Heart left ventricle (tissue), 13 donors: Measurements from ENCODE around the gene TXNRD2.

Experiments used
- POLR2A ChIP-seq, 2 donors: fragments of 450-650 bp; IDR thresholded peaks; one replicate each; pipeline ENCODE4 v1.6.1; 2017; ENCODE audit warnings: antibody characterized with exemption in 2 of 2, mild to moderate bottlenecking in 2 of 2, moderate library complexity in 2 of 2
- TF ChIP-seq, protein P1 (sequence below), 12 donors: fragments of 200-600 bp; sonication (generic) in 4 of 12; IDR thresholded peaks; one replicate each; pipeline versions ENCODE4 v1.5.0 to v1.8.0; 2018 to 2022; ENCODE audit warnings: antibody characterized with exemption in 12 of 12, mild to moderate bottlenecking in 5 of 12
- donor health status: ischemic (EF 13 %, LVEDD 7.1; RV severe dilation, severe dysfunction).
- donor health status: DM: no; HTN: yes; CAD: no.
- donor health status: DM: no; HTN: no; CAD: no.
- donor health status: ischemic (EF 25% LVEDD 6.9; RV normal size, moderate dysfunction).
- donor health status: ischemic (EF 25% LVEDD 5.7; RV mildly dilated, moderate dysfunction).
- donor health status: ischemic (EF 35%, LVEDD 5.7; RV mildly dilated, moderate dysfunction).
- donor health status: nonischemic (EF 11% LVEDD 7.7; RV severe dilation, severe dysfunction).
- donor health status: DM: yes; HTN: yes; CAD: no.
- donor health status: PGD.
- donor health status: ischemic (EF 29% LVEDD 5.4; RV normal size, mild dysfunction).
- donor health status: nonischemic (EF 23%, LVEDD 6.1; RV moderate dilation, normal function).

DNA sequence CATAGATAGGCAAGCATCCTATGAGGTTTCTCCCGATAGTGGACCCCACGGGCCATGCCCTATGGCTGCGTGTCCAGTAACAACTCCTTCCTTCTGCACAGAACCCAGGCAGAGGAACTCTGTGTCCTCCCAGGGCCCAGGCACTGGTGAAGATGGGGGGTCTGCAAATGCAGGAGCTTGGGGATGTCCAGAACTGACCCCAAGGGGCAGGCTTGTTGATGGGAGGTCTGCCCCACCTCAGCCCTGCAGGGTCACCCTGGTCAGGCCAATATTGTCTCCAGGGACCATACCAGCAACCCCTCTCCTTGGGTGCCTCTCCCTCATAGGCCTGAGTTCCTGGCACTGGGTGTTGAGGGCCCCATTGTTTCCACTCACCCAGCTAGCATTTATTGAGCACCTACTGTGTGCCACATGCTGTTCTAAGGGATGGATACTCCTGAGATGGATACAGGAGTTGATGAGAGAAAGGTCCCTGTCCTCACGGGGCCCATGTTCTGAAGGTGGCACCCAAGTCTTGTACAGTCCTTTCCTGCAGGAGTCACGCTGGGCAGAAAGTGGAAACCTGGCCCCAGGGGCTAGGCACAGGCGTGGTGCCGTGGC is 26.3 kb upstream of the TXNRD2 start:
- TF ChIP-seq, protein P1, sequence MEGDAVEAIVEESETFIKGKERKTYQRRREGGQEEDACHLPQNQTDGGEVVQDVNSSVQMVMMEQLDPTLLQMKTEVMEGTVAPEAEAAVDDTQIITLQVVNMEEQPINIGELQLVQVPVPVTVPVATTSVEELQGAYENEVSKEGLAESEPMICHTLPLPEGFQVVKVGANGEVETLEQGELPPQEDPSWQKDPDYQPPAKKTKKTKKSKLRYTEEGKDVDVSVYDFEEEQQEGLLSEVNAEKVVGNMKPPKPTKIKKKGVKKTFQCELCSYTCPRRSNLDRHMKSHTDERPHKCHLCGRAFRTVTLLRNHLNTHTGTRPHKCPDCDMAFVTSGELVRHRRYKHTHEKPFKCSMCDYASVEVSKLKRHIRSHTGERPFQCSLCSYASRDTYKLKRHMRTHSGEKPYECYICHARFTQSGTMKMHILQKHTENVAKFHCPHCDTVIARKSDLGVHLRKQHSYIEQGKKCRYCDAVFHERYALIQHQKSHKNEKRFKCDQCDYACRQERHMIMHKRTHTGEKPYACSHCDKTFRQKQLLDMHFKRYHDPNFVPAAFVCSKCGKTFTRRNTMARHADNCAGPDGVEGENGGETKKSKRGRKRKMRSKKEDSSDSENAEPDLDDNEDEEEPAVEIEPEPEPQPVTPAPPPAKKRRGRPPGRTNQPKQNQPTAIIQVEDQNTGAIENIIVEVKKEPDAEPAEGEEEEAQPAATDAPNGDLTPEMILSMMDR (IDR thresholded peaks at IDR 0.05) = no peak
- no peak for TF ChIP-seq POLR2A (IDR thresholded peaks at IDR 0.05)
